GM20431 (cell line): ENCODE data around the gene LRRC74B.
"Not testable (repeated sequence)": the region's sequence is repeated elsewhere in the genome, so short reads cannot be mapped to it uniquely, and the experiment has no call there.

ENCODE experiments used
- in situ Hi-C: fragments of 300-500 bp; cut with MseI, MboI; formaldehyde crosslinking; loops from one replicate; pipeline ENCODE4 v1.15.0; 2020; ENCODE audit warnings: low sequenced_read_pairs; ENCODE audit not compliant: unreplicated experiment

LRRC74B gene

GRCh38 chr22:21051831-21052400 is 6.2 kb downstream of the LRRC74B start:
- in situ Hi-C loops = no loop called here

- in situ Hi-C loops = no loop called here
Measured at GRCh38 chr22:21052715-21053459, 7.1 kb downstream of the LRRC74B start.

GRCh38 chr22:21054046-21054713 is 8.4 kb downstream of the LRRC74B start:
- in situ Hi-C loops = no loop called here

GRCh38 chr22:21054714-21055563 is 9.2 kb downstream of the LRRC74B start:
- in situ Hi-C loops = no loop called here

- in situ Hi-C loops = no loop called here
Measured at GRCh38 chr22:21055564-21055834, 9.8 kb downstream of the LRRC74B start.

- in situ Hi-C loops = no loop called here
Measured at GRCh38 chr22:21055880-21056319, 10.2 kb downstream of the LRRC74B start.

- in situ Hi-C loops = not testable (repeated sequence)
Measured at GRCh38 chr22:21060363-21060762, 14.6 kb downstream of the LRRC74B start.

GRCh38 chr22:21061660-21062321 is 16.0 kb downstream of the LRRC74B start:
- in situ Hi-C loops = not testable (repeated sequence)

GRCh38 chr22:21064425-21064824 is 18.7 kb downstream of the LRRC74B start:
- in situ Hi-C loops = not testable (repeated sequence)

GRCh38 chr22:21064917-21065864 is 19.4 kb downstream of the LRRC74B start:
- in situ Hi-C loops = no loop called here

- in situ Hi-C loops = no loop called here
Measured at GRCh38 chr22:21067075-21067900, 21.5 kb downstream of the LRRC74B start.

GRCh38 chr22:21067901-21068680 is 22.3 kb downstream of the LRRC74B start:
- in situ Hi-C loops = no loop called here

GRCh38 chr22:21068681-21069276 is 23.0 kb downstream of the LRRC74B start:
- in situ Hi-C loops = no loop called here

- in situ Hi-C loops = no loop called here
Measured at GRCh38 chr22:21069375-21069774, 23.6 kb downstream of the LRRC74B start.

- in situ Hi-C loops = no loop called here
Measured at GRCh38 chr22:21070690-21071615, 25.2 kb downstream of the LRRC74B start.

GRCh38 chr22:21071796-21072195 is 26.1 kb downstream of the LRRC74B start:
- in situ Hi-C loops = not testable (repeated sequence)
